HCT116 (cell line): ENCODE results near the gene AVEN. TPM values are rescaled to one million over a fixed set of nuclear protein-coding genes. Genes with fewer than 3 reads are reported as not detected.

ENCODE experiments used
- ATAC-seq: fragments of 200-7000 bp; cut with Tn5 transposase; 2 replicates; pipeline ENCODE4 v1.9.1; 2020; ENCODE audit warnings: mild to moderate bottlenecking, moderate library complexity
- BruUV-seq: library from RNA; stranded (reverse); fragments of 400-500 nt; replicated peaks from 2 replicates; lab custom pipeline; 2021; lab: Mats Ljungman, UMichigan
- CTCF ChIA-PET: fragments of 300-600 bp; sonication (Branson Sonifier 250); formaldehyde crosslinking; loops from one replicate; lab custom pipeline; 2021; ENCODE audit warnings: antibody characterized with exemption; lab: Charles Lee
- POLR2A ChIA-PET: fragments of 300-600, 350-600 bp; sonication (Branson Sonifier 250); formaldehyde crosslinking; loops from one replicate; lab custom pipeline; 2021; ENCODE audit warnings: antibody characterized with exemption; lab: Charles Lee
- RAD21 ChIA-PET, 2 experiments: fragments of 300-600 bp; sonication (Branson Sonifier 250); formaldehyde crosslinking; loops; one replicate each; lab custom pipeline; 2023; ENCODE audit warnings: low total read pairs in 2 of 2; ENCODE audit not compliant: uncharacterized antibody in 2 of 2, unreplicated experiment in 2 of 2, low non-redundant PET in 1 of 2; lab: Charles Lee
- DNase-seq: peaks from one replicate; pipeline ENCODE4 v3.0.0-alpha.2; 2010; ENCODE audit warnings: low read depth, low spot score
- H2AFZ ChIP-seq: fragments of 200-600 bp; shearing (Covaris generic), sonication (generic); 2 replicates; pipeline ENCODE4 v1.6.1; 2017; ENCODE audit warnings: low read depth, mixed run types, mixed read lengths, antibody characterized with exemption, low read length; ENCODE audit not compliant: poor library complexity, severe bottlenecking
- H3K27ac ChIP-seq: 2 replicates; pipeline ENCODE4 v1.5.1; 2012; ENCODE audit warnings: low read depth, low read length
- H3K27me3 ChIP-seq: fragments of 200-600 bp; sonication (generic); 2 replicates; pipeline ENCODE4 v1.6.1; 2016; ENCODE audit warnings: mixed run types, low read length, mixed read lengths; ENCODE audit not compliant: insufficient read depth
- H3K36me3 ChIP-seq, 2 experiments: fragments of 200-500 bp in 1 of 2; fragments of 200-600 bp in 1 of 2; sonication (Bioruptor generic) in 1 of 2; sonication (generic) in 1 of 2; 2 replicates each; pipeline versions ENCODE4 v1.5.1 to v1.6.1; 2014 to 2016; ENCODE audit warnings: low read length in 2 of 2, inconsistent platforms in 1 of 2, mixed read lengths in 1 of 2, mixed run types in 1 of 2; ENCODE audit not compliant: insufficient read depth in 2 of 2, control insufficient read depth in 1 of 2
- H3K4me1 ChIP-seq, 2 experiments: fragments of 200-600 bp in 1 of 2; sonication (generic) in 1 of 2; 2 replicates each; pipeline versions ENCODE4 v1.5.1 to v1.6.1; 2012 to 2017; ENCODE audit warnings: low read length in 2 of 2, inconsistent platforms in 1 of 2, mild to moderate bottlenecking in 1 of 2, mixed read lengths in 1 of 2, mixed run types in 1 of 2, moderate library complexity in 1 of 2; ENCODE audit not compliant: insufficient read depth in 2 of 2, control insufficient read depth in 1 of 2
- H3K4me2 ChIP-seq: fragments of 200-600 bp; sonication (generic); 2 replicates; pipeline ENCODE4 v1.6.1; 2017; ENCODE audit warnings: mixed run types, low read length, mixed read lengths
- H3K4me3 ChIP-seq, 2 experiments: fragments of 200-600 bp in 1 of 2; sonication (generic) in 1 of 2; replicated peaks in 1 of 2; 2 replicates each; pipeline ENCODE4 v1.5.1; 2011 to 2016; ENCODE audit warnings: low read length in 2 of 2, control low read depth in 1 of 2, low read depth in 1 of 2, mild to moderate bottlenecking in 1 of 2, mixed read lengths in 1 of 2, mixed run types in 1 of 2
- H3K79me2 ChIP-seq: fragments of 200-600 bp; sonication (generic); 2 replicates; pipeline ENCODE4 v1.6.1; 2017; ENCODE audit warnings: mild to moderate bottlenecking, mixed run types, low read length, moderate library complexity, mixed read lengths; ENCODE audit not compliant: insufficient read depth
- H3K9ac ChIP-seq: fragments of 200-600 bp; sonication (generic); 2 replicates; pipeline ENCODE4 v1.6.1; 2016; ENCODE audit warnings: low read length, mixed read lengths
- H3K9me2 ChIP-seq: fragments of 200-600 bp; sonication (generic), shearing (Covaris generic); 2 replicates; pipeline ENCODE4 v1.6.1; 2017; ENCODE audit warnings: mixed run types, mild to moderate bottlenecking, moderate library complexity; ENCODE audit not compliant: insufficient read depth
- H3K9me3 ChIP-seq, 2 experiments: fragments of 200-500 bp in 1 of 2; fragments of 200-600 bp in 1 of 2; sonication (Bioruptor generic) in 1 of 2; sonication (generic) in 1 of 2; 2 replicates each; pipeline ENCODE4 v1.6.1; 2014 to 2017; ENCODE audit warnings: low read length in 2 of 2, mixed read lengths in 2 of 2, inconsistent platforms in 1 of 2, low read depth in 1 of 2, mild to moderate bottlenecking in 1 of 2, mixed run types in 1 of 2, moderate library complexity in 1 of 2; ENCODE audit not compliant: control insufficient read depth in 1 of 2, insufficient read depth in 1 of 2
- H4K20me1 ChIP-seq: fragments of 200-600 bp; sonication (generic), shearing (Covaris generic); 2 replicates; pipeline ENCODE4 v1.6.1; 2017; ENCODE audit warnings: mixed run types, mild to moderate bottlenecking, moderate library complexity; ENCODE audit not compliant: insufficient read depth
- CBX3 ChIP-seq: IDR thresholded peaks from 2 replicates; pipeline ENCODE4 v1.6.1; 2012; ENCODE audit warnings: low read depth
- CEBPB ChIP-seq: IDR thresholded peaks from 2 replicates; pipeline ENCODE4 v1.6.1; 2012; ENCODE audit warnings: low read depth
- EGR1 ChIP-seq: IDR thresholded peaks from 2 replicates; pipeline ENCODE4 v1.6.1; 2012; ENCODE audit warnings: low read depth
- ELF1 ChIP-seq: IDR thresholded peaks from 2 replicates; pipeline ENCODE4 v1.6.1; 2012; ENCODE audit warnings: low read depth, borderline replicate concordance
- EZH2 ChIP-seq: fragments of 200-600 bp; sonication (generic); IDR thresholded peaks from 2 replicates; pipeline ENCODE4 v1.6.1; 2017; ENCODE audit warnings: antibody characterized with exemption, mixed run types
- EZH2phosphoT487 ChIP-seq: fragments of 200-600 bp; IDR thresholded peaks from 2 replicates; pipeline ENCODE4 v1.6.1; 2018; ENCODE audit warnings: antibody characterized with exemption, borderline replicate concordance
- JUND ChIP-seq: IDR thresholded peaks from 2 replicates; pipeline ENCODE4 v1.6.1; 2012
- POLR2A ChIP-seq: IDR thresholded peaks from 2 replicates; pipeline ENCODE4 v1.7.0; 2011; ENCODE audit warnings: borderline replicate concordance; ENCODE audit not compliant: insufficient read depth, insufficient read length; ENCODE audit errors: extremely low read depth
- POLR2AphosphoS5 ChIP-seq: IDR thresholded peaks from 2 replicates; pipeline ENCODE4 v1.6.1; 2011; ENCODE audit warnings: mild to moderate bottlenecking, low read depth, low read length, moderate library complexity
- SIN3A ChIP-seq: IDR thresholded peaks from 2 replicates; pipeline ENCODE4 v1.6.1; 2012; ENCODE audit warnings: low read depth
- SRF ChIP-seq: IDR thresholded peaks from 2 replicates; pipeline ENCODE4 v1.6.1; 2012; ENCODE audit warnings: low read depth
- ZFX ChIP-seq: fragments of 450-650 bp; IDR thresholded peaks from 2 replicates; pipeline ENCODE4 v1.6.1; 2017
- intact Hi-C: fragments of 100-400 bp; cut with micrococcal nuclease; formaldehyde crosslinking; loops from 2 replicates; pipeline ENCODE4 v1.10.0; 2022
- total RNA-seq: library from RNA; stranded (reverse); gene quantifications from one replicate; pipeline ENCODE4 v1.2.1, GENCODE V29; 2021; ENCODE audit not compliant: unreplicated experiment
- TF ChIP-seq, protein P1 (sequence below): IDR thresholded peaks from 2 replicates; pipeline ENCODE4 v1.6.1; 2012
- TF ChIP-seq, protein P2 (sequence below), 3 experiments: fragments of 200-600 bp in 1 of 3; sonication (generic) in 1 of 3; IDR thresholded peaks in 2 of 3; conservative IDR thresholded peaks in 1 of 3; 2 replicates each; pipeline ENCODE4 v1.5.1; 2012 to 2017; ENCODE audit warnings: low read depth in 2 of 3, low read length in 2 of 3, antibody characterized with exemption in 1 of 3, borderline replicate concordance in 1 of 3, control low read depth in 1 of 3, mild to moderate bottlenecking in 1 of 3, mixed read lengths in 1 of 3, mixed run types in 1 of 3, moderate library complexity in 1 of 3; ENCODE audit not compliant: insufficient read depth in 1 of 3
- TF ChIP-seq, protein P3 (sequence below): IDR thresholded peaks from 2 replicates; pipeline ENCODE4 v1.6.1; 2011; ENCODE audit warnings: mild to moderate bottlenecking, low read length, moderate library complexity; ENCODE audit not compliant: insufficient replicate concordance; ENCODE audit errors: extremely low read depth

AVEN gene
- total RNA-seq, 1 experiment from 2014 or later = 6.8 TPM

DNA sequence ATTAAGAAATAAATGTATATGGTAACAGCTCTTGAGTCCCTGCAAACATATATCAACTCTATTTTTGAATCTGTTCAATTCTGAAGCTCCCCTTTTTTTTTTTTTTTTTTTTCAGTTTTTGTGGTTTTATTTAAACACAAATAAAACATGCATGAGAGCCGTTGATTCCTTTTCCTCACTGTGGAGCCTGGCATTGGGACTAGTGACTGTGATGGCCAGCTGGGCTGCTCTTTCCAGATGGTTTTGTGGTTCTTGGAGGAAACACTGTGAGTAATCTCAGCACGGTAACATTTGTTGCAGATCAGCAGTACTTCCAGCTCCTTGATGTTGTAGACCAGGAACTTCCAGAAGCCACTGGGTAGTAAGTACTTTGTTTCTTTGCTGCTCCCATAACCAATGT lies 46.7 kb upstream of the AVEN start:
- H3K79me2 ChIP-seq = peaks cover 5% of the 10 kb centered on the region; the same call in 1 of the 2 replicates
- no peak overlapping the region for H3K9ac ChIP-seq
- DNase-seq = no peak
- no TSS peak for BruUV-seq
- no peak overlapping the region for H3K4me2 ChIP-seq
- no peaks in the 10 kb centered on the region for H3K9me3 ChIP-seq
- H3K27me3 ChIP-seq = no peaks in the 10 kb centered on the region
- no peak overlapping the region for H3K27ac ChIP-seq
- no peaks in the 10 kb centered on the region for H4K20me1 ChIP-seq
- no peak overlapping the region for H3K4me3 ChIP-seq
- ChIA-PET POLR2A (no interaction called here), CTCF (no interaction called here), RAD21 (interaction anchor here in 1 of 2 experiments (0.6 kb wide), 1 partner anchor 128 kb away, joined by 3 read pairs; no protein-coding TSS in a partner anchor)
- H3K36me3 ChIP-seq = peaks cover 8% of the 10 kb centered on the region in 2 experiments; a peak in 2 of 4 replicates
- no peak for TF ChIP-seq ZFX
- TF ChIP-seq EGR1 = no peak
- no peak overlapping the region for H2AFZ ChIP-seq
- H3K4me1 ChIP-seq = no peaks in the 10 kb centered on the region
- H3K9me2 ChIP-seq = no peaks in the 10 kb centered on the region
- ATAC-seq = no peak
- intact Hi-C loops = no loop called here

DNA sequence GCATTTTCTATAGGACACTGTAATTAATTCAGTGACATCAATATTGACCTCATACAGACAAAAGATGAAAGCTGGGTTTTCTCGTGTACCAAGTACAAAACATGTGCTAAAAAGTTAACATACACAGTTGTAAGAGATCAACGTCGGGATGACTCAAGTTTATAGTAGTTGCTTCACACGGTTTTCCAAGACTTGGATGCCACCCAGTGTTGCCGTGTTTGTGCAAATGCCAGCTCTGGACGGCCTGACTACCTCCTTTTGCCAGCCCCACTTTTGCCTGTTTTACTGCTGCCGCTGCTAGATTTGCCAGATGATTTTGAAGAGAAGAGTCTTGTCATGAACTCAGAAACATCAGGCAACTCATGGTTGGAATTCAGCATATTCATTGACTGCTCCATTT lies 45.1 kb upstream of the AVEN start:
- no peak for TF ChIP-seq POLR2AphosphoS5
- no peak for TF ChIP-seq CBX3
- TF ChIP-seq, protein P1, sequence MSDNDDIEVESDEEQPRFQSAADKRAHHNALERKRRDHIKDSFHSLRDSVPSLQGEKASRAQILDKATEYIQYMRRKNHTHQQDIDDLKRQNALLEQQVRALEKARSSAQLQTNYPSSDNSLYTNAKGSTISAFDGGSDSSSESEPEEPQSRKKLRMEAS = no peak
- TF ChIP-seq ELF1 = no peak
- TF ChIP-seq SIN3A = no peak
- TF ChIP-seq, protein P2, sequence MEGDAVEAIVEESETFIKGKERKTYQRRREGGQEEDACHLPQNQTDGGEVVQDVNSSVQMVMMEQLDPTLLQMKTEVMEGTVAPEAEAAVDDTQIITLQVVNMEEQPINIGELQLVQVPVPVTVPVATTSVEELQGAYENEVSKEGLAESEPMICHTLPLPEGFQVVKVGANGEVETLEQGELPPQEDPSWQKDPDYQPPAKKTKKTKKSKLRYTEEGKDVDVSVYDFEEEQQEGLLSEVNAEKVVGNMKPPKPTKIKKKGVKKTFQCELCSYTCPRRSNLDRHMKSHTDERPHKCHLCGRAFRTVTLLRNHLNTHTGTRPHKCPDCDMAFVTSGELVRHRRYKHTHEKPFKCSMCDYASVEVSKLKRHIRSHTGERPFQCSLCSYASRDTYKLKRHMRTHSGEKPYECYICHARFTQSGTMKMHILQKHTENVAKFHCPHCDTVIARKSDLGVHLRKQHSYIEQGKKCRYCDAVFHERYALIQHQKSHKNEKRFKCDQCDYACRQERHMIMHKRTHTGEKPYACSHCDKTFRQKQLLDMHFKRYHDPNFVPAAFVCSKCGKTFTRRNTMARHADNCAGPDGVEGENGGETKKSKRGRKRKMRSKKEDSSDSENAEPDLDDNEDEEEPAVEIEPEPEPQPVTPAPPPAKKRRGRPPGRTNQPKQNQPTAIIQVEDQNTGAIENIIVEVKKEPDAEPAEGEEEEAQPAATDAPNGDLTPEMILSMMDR (IDR thresholded peaks at IDR 0.05 in 2 of 3, conservative IDR thresholded peaks at IDR 0.05 in 1 of 3; ENCODE audit: borderline replicate concordance in 1 of 3, insufficient read depth in 1 of 3, low read depth in 2 of 3, low read length in 2 of 3) = no peak
- no peak for TF ChIP-seq EZH2
- TF ChIP-seq SRF = no peak
- TF ChIP-seq EZH2phosphoT487 = no peak
- TF ChIP-seq, protein P3, sequence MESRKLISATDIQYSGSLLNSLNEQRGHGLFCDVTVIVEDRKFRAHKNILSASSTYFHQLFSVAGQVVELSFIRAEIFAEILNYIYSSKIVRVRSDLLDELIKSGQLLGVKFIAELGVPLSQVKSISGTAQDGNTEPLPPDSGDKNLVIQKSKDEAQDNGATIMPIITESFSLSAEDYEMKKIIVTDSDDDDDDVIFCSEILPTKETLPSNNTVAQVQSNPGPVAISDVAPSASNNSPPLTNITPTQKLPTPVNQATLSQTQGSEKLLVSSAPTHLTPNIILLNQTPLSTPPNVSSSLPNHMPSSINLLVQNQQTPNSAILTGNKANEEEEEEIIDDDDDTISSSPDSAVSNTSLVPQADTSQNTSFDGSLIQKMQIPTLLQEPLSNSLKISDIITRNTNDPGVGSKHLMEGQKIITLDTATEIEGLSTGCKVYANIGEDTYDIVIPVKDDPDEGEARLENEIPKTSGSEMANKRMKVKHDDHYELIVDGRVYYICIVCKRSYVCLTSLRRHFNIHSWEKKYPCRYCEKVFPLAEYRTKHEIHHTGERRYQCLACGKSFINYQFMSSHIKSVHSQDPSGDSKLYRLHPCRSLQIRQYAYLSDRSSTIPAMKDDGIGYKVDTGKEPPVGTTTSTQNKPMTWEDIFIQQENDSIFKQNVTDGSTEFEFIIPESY = no peak
- TF ChIP-seq JUND = no peak
- no peak for TF ChIP-seq POLR2A
- no peak for TF ChIP-seq CEBPB
- no TSS peak for BruUV-seq
- intact Hi-C loops = no loop called here
- Histone ChIP-seq H3K4me2 (no peak overlapping the region), H3K4me1 (no peaks in the 10 kb centered on the region), H3K27me3 (no peaks in the 10 kb centered on the region), H3K9me2 (no peaks in the 10 kb centered on the region), H2AFZ (no peak overlapping the region), H3K36me3 (peaks cover 8% of the 10 kb centered on the region in 2 experiments; a peak in 1 of 4 replicates), H3K27ac (no peak overlapping the region), H3K4me3 (no peak overlapping the region), H3K9ac (no peak overlapping the region), H4K20me1 (no peaks in the 10 kb centered on the region), H3K9me3 (no peaks in the 10 kb centered on the region), H3K79me2 (peaks cover 4% of the 10 kb centered on the region; the same call in 1 of the 2 replicates)
- CTCF ChIA-PET = no interaction called here
- DNase-seq = no peak
- POLR2A ChIA-PET = no interaction called here
- ATAC-seq = no peak
- RAD21 ChIA-PET = no interaction called here
